ENCODE data around the gene VSIG10L2. TPM values are rescaled to one million over a fixed set of nuclear protein-coding genes. Genes with fewer than 3 reads are reported as not detected.
A peak's percentile ranks its signal among the peaks of the same experiment; 100 is the strongest.
"Not testable (repeated sequence)": the region's sequence is repeated elsewhere in the genome, so short reads cannot be mapped to it uniquely, and the experiment has no call there.

VSIG10L2 gene
- polyA plus RNA-seq (2014; cell fraction: cytosol; rRNA removed), result not detected in 2 replicates
- not detected in 2 replicates for polyA plus RNA-seq (2014; cell fraction: nucleus; rRNA removed)

DNA sequence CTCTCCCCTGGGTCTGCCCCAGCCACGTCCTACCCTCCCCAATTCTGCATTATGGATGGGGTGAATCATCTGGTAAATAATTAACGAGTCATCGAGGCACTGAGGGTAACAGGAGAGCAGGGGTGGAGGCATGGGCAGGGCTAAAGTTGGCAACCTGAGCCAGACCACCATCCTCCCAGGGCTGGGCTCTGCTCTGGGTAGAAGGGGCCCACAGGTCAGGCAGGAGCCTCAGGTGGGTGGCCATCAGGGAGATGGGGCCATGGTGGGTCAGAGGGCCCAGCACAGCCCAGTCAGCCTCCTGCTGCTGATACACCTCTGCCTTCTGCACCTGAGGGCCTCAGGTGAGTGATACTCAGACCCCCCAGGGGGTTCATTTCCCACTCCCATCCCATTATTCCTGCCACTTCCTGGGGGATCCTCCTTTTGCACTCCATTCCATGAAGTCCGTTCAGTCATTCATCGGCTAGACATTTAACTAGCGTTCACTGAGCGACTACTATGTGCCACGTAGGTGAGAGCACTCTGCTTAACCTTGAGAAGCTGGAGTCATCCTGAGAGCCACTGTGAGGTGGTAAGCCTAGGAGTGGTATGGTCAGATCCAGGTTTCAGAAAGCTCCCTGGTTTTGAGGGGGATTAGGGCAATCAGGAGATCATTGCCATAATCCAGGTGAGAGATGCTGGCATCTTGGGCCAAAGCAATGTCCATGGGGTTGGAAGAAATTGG, at the start of gene VSIG10L2:
TSS of gene VSIG10L2 (plus strand) at position 248 of the 724 bp plus-strand sequence. CDS start at position 260, 12 bp downstream.
- no peak for DNase-seq (ENCODE audit: low spot score)

DNA sequence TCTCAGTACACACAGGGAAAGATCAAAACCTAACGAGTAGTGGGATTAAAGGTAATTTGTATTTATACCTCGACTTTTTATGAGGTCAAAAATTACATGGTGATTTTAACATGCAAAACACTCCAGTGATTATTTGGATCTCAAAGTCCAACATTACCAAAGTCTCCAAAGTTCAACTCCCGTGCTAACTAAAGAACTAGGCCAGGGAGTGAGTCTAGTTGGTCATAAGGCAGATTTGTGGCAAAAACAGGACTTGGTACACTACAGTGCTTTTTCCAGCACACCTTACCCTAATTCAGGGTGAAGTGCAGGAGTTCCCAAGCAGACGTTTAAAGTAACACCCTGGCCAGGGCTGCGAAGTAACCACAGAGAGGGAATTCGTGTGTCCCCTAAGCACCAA, 44.0 kb upstream of the VSIG10L2 start:
- DNase-seq (ENCODE audit: low spot score), result no peak

DNA sequence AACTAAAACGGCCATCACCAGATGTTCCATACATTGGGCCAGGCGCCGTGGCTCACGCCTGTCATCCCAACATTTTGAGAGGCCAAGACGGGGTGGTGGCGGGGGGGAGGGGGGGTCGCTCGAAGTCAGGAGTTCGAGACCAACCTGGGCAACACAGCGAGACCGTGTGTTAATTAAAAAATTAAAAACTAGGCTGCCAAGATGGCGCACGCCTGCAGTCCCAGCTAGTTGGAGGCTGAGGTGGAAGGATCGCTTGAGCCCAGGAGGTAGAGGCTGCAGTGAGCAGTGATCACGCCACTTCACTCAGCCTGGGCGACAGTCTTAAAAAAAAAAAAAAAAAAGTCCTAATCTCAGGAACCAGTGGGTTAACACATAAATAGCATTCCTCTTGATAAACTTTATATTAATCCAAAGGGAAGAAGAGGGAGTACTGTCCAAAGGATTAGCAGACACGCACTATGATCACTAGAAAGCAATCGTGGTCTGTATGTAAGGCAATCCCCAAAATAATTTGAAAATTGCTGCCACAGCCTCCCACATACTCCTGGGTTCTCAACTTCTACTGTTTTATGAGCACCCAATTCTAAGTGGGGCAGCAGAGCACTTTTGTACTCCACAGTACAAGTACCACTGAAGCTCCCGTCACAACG, 43.4 kb upstream of the VSIG10L2 start:
- DNase-seq (ENCODE audit: low spot score), result no peak

DNA sequence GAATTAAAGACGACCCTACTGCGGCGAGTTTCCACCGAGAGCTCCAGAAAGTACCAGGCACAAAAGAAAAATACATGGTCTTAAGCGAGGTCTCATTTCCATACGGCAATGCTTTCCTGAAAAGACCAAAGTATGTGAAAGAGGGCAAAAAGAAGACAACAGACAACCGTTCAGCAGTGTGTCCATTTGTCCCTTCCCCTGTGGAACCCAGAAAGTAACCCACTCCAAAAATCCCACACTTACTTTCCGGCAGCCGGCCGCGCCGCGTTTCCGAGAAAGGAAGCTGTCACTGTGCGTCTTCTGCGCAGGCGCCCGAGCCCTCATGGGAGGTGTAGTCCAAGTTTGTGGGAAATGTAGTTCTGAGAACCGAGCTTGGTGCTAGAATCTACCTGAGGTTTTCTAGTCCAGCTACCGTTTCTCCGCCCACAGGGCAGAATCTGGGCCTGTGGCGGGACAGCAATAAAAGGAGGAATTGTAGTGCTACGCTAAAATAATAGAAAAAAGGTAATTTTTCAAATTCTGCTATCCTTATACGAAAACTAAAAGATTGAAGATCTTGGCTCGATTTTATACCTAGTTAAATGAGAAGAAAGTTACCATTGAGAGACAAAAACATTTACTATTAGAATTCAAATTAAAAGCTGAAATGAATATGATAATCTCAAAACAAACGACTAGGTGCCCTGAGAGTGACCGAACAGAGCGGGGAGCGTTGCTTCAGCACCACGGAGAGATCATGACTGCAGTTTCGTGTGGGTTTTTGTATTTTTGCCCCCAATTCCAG, 42.7 kb upstream of the VSIG10L2 start, which contains the start of gene PUS3:
TSS of gene PUS3 (minus strand) at position 280 of the 784 bp plus-strand sequence. CDS start 6,922 bp downstream, outside the sequence.
- peak; percentile 81 for DNase-seq (ENCODE audit: low spot score)

DNA sequence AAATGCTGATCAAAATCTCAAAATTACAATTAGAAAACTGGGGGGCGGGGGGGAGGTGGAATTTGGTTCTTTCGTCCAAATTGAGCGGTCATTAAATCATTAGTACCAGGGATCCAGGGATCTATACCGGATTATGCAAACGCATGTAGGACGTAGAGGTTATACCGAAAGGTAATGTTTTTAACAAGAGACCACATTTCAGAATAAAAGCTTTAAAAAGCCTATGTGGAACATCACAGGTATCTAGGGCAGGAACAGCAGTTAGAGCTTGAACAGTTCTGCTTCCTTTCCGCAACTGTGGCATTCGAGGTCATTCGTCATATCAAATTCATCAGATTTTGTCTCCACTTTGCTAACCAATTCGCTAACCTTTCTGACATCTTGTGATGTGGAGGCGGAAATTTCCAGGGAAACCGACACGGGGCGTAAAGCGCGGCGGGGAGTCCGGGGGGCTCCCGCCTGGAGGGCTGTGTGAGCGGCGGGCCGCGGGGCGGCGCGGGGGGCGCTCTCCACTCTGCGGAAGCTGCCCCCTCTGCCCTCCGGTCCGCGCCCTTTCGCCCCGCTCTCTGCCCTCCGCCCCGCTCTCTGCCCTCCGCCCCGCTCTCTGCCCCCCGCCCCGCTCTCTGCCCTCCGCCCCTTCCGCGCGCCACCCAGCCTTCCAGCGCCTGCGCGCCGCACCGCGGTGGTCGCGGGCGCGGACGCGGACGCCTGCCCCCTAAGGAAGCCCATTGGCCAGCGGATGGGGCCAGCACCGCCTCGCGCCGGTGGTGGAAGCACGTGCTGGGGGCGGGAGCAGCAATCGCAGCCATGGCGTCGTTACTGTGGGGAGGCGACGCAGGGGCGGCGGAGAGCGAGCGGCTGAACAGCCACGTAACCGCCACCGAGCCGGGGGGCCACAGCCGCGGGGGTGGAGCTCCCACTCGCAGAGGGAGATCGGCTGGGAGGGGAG, 41.9 kb upstream of the VSIG10L2 start, which contains the start of gene DDX25:
TSS of gene DDX25 (plus strand) at position 798 of the 949 bp plus-strand sequence. CDS start at position 808, 10 bp downstream.
- DNase-seq (ENCODE audit: low spot score), result peak; percentile 71

DNA sequence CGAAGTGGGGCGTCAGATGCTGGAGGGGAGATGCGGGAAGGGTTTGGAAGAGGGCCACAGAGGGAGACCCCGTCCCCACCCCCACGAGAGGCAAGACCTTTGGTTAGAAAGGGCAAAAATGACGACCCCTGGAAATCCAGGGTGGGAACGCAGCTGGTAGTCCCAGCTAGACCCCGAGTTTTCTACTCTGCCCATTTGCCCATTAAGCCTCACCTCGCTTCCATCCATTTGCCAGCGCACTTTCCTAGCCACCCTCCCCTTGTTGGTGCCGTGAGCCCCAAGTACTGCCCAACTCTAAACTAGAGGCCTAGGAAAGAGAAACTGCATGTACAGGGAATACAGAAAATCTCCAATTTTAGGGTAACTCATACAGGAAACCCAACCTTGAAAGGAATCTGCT, 41.2 kb upstream of the VSIG10L2 start:
- no peak for DNase-seq (ENCODE audit: low spot score)

DNA sequence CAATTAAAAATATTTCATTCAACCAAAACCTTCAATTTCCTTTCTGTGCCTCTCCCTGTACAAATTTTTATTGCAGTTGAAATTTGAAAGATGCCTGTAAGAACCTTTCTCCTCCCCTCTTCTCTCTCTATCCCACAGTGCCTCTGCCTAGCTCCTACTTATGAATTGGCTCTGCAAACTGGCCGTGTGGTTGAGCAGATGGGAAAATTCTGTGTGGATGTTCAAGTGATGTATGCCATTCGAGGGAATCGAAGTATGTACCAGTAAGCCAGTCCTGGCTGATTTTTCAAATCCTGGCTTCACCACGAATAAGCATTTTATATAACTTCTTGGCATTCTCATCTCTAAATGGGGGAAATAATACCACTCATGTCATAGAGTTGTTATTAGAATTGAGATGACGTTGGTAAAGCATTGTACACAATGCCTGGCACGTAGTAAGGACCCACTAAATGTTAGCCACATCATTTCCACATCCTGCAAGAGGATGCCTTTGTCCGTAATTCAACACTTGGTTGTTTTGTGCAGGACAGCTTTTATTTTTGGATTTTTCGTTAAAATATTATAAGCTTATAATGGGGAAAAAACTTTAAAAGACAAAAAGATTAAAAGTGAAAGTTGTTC, 35.5 kb upstream of the VSIG10L2 start:
- DNase-seq (ENCODE audit: low spot score), result no peak

DNA sequence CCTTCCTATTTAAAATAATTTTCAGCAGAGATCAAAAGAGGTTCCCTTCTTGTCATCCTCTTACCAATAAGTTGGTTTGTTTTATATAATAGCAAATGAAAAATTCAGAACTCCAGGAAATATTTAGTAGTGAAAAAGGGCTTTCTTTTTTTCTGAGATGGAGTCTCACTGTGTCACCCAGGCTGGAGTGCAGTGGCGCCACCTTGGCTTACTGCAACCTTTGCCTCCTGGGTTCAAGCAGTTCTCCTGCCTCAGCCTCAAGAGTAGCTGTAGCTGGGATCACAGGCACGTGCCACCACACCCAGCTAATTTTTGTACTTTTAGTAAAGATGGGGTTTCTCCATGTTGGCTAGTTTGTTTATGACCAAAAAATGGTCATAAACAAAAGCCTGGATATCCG, 31.2 kb upstream of the VSIG10L2 start:
- DNase-seq (ENCODE audit: low spot score), result not testable (repeated sequence)

DNA sequence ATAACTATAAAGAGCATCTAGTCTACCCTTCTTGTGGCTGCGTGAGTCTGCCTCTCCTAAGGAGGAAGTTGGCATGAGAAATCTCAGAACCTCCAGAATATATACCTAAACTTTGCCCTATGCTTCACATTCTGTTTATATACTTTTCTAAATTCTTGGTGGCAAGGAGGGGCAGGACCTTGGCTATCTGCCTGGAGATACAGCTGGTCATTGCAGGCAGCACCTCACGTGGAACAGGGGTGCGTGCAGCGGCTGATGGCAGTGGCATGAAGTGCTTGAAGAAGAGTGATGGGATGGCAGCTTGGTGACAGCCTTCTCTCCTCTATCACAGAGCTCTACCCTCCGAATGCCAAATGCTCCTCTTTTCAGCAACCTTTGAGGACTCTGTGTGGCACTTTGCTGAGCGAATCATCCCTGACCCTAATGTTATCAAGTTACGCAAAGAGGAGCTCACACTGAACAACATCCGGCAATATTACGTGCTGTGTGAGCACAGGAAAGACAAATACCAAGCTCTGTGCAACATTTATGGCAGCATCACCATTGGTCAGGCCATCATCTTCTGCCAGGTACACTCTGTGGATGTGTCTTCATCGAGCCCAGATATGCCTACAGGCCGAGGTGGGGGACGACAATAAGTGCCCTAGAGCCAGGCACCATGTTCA, 29.0 kb upstream of the VSIG10L2 start:
- no peak for DNase-seq (ENCODE audit: low spot score)

DNA sequence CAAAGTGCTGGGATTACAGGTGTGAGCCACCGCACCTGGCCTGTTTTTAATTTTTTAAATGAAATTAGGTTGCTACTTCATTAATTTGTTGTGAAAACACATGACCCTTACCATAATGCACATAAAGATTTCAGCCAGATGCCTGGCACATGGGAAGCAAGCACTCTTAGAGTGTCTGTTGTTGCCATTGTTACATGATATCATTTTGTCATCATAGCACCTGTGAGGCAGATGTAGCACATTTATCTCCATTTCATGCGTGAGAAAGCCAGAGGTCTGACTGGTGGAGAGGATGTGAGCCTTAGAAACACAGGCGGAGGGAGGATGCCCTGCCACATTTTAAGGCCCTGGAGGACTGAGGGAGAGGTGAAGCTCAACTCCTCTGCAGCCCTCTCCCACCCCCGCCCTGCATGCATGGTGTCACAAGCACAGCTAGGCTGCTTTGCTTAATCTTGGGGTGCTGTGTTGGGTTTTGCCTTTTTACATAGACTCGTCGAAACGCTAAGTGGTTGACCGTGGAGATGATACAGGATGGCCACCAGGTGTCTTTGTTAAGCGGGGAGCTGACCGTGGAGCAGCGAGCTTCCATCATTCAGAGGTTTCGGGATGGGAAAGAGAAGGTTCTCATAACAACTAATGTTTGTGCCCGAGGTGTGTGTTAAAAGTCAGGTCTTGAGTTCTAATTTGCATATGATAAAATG, 27.6 kb upstream of the VSIG10L2 start:
- no peak for DNase-seq (ENCODE audit: low spot score)

DNA sequence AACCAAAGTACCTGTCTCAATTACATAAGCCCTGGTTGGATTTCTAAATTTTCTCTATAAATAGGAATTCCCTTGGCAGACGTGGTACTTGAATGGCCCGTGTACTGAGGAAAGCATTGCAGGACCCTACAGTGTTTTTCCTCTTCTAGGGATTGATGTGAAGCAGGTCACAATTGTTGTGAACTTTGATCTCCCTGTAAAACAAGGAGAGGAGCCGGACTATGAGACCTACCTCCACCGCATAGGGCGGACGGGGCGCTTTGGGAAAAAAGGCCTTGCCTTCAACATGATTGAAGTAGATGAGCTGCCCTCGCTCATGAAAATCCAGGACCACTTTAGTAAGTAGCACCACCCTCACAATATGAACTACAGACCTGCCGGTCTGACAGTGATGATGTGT, 24.8 kb upstream of the VSIG10L2 start:
- DNase-seq (ENCODE audit: low spot score), result no peak

DNA sequence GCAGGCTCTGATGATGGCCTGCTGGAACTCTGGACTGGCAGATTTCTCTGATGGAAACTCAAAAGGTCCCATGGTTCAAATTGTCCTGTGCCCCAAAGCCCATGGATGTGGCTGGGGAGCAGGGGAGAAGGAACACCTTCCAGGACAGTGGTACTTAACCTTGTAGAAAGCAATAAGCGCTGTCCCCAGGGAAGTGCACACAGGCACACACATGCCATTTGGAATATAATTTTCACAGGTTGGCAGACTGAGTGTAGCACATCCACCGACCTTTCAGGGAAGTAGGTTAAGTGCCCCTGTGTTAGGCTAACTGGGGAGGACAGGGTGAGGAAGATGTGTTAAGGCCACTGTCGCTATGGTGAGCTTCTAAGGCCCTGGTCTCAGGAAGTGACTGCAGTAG, 23.7 kb upstream of the VSIG10L2 start:
- no peak for DNase-seq (ENCODE audit: low spot score)

DNA sequence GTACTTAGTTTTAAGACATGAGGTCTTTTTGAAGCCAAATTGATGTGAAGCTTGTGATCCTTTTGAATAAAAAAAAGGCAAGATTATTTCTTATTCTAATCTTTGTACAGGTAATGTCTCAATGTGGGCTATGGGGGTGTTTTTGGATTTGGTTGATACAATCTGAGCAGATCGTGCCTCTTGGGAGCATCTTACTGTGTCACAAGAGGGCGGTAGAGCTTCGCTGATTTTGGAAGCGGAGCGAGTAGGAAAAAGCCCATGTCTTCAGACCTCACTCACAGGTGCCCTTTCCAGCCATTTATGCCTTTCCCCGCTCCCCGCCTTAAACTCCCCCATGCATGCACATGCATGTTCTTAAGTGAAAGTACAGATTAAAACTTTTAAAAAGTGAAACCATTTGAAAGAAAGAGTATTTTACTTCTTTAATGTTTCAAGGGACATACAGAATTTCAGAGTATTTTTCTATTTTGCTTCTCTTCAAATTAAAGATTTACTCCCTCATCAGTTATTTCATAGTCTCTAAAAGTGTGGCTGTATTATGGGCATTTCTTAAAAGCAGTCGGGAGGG, 22.7 kb upstream of the VSIG10L2 start:
- DNase-seq (ENCODE audit: low spot score), result peak; percentile 62

DNA sequence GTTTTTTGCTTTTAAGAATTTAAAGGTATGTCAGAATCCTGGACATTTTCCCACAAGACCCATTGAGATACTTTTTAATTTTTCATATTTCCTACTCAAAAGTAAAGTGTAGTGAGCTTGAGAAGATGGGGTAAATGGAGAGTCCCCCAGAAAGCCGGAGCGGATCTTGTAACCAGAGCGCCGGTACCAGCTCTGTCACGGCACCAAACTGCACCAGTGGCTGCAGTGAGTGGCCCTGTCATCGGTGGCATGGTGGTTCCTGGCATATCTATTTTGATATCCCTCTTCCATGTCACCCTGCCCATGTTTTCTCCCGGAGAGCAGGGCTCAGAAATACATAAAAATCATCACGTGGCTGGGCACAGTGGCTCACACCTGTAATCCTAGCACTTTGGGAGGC, 22.2 kb upstream of the VSIG10L2 start:
- DNase-seq (ENCODE audit: low spot score), result no peak

DNA sequence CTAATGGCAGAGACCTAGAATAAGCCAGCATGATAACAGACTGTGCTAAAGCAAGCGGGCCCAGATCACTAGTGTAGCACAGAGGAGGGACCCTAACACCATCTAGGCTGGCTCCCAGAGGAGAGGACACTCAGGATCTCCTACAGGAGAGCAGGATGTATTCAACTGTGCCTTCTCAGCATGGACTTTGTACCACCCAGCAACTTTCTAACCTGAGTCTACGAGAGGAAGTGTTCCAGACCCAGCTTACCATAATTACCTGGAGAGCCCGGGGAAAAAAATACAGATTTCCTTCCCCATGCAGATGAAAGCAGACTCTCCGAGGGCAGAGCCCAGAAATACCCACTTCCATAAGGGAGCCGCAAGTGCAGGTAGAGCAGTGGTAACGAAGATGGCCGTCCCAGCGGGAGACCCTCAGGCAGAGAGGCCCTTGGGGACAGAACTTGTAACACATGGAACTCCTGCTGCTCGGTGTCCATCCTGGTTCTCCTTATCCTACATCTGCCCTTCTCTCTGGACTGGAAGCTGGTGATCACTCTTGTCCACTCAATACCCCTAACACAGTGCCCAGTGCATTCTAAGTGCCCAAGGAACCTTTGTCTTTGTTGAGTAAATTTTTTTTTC, 21.3 kb upstream of the VSIG10L2 start:
- no peak for DNase-seq (ENCODE audit: low spot score)

DNA sequence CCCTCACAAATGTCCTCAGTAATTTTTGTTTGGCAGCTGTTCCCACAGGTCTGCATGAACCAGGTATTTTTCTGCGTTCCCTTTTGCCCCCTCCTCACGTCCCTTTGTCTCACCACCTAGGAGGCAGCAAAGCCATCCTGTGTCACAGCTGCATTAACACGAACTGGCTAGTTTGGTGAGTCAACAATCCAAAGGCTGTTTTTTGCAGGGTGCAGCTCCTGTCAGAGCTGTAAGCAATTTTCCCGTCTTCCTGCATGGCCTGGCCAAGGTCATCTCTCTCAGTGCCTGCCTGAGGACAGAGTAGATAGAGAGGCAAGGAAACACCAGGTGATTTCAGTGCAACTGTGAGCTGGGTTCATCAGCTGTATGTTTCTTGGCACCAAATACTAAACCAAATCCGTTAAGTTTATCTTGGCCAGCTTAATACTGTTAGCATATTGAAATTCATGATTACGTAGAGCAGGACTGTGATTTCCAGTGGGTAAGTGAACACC, 20.6 kb upstream of the VSIG10L2 start:
- DNase-seq (ENCODE audit: low spot score), result no peak

DNA sequence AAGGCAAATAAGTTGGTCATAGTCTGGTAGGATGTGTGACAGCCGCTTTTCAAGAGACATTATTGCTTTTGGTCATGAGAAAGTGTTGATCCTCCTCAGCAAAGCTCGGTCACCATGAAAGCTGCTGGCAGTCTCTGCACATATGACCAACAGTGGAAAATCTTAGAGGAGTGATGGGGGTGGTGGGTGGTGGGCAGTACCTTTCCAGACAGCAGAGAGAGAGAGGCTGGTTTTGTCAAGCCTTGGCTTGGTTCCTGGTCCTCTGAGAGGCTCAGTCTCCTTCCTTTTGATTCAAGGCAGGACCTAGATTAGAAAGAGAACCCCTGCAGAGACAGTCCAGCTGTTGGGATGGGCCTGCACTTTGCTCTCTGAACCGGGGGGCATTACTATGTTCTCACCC, 20.0 kb upstream of the VSIG10L2 start:
- DNase-seq (ENCODE audit: low spot score), result no peak

DNA sequence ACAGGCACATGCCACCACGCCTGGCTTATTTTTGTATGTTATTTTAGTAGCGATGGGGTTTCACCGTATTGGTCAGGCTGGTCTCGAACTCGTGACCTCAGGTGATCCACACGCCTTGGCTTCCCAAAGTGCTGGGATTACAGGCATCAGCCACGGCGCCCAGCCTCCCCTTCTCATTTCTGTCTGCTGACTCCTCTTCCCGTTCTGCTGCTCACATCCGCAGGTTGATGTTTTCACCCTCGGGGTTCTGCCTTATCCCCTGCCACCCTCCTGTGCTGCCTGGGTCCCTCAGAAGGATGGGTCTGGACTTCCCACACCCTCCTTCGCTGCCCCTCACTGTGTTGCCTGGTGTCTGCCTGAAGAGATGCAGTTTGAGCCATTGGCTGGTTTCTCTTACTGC, 19.2 kb upstream of the VSIG10L2 start:
- no peak for DNase-seq (ENCODE audit: low spot score)

All from SK-N-DZ (cell line).